GM23338 (cell line): ENCODE data around the gene TFAP2E. TPM values are rescaled to one million over a fixed set of nuclear protein-coding genes. Genes with fewer than 3 reads are reported as not detected.

ENCODE experiments used
- ATAC-seq: fragments of 200-7000 bp; cut with Tn5 transposase; 3 replicates; pipeline ENCODE4 v1.9.1; 2020
- DNase-seq: peaks from one replicate; pipeline ENCODE4 v3.0.0-alpha.2; 2015; ENCODE audit warnings: low spot score
- H2AFZ ChIP-seq: fragments of 200-600 bp; sonication (generic); 2 replicates; pipeline ENCODE4 v1.8.0; 2016; ENCODE audit warnings: antibody characterized with exemption, mild to moderate bottlenecking, moderate library complexity
- H3F3A ChIP-seq: fragments of 200-600 bp; sonication (generic); replicated peaks from 2 replicates; pipeline ENCODE4 v1.8.0; 2017; ENCODE audit warnings: antibody characterized with exemption, mixed run types, low read depth
- H3K27ac ChIP-seq: fragments of 200-600 bp; sonication (generic); 2 replicates; pipeline ENCODE4 v1.6.1; 2016; ENCODE audit warnings: low read depth
- H3K27me3 ChIP-seq: fragments of 200-600 bp; sonication (generic); 2 replicates; pipeline ENCODE4 v1.8.0; 2016; ENCODE audit warnings: mild to moderate bottlenecking, mixed run types, moderate library complexity; ENCODE audit not compliant: insufficient read depth
- H3K36me3 ChIP-seq: fragments of 200-600 bp; sonication (generic); 2 replicates; pipeline ENCODE4 v1.8.0; 2016; ENCODE audit warnings: mild to moderate bottlenecking; ENCODE audit not compliant: insufficient read depth
- H3K4me1 ChIP-seq: fragments of 200-600 bp; sonication (generic); 2 replicates; pipeline ENCODE4 v1.8.0; 2016; ENCODE audit warnings: mild to moderate bottlenecking, moderate library complexity; ENCODE audit not compliant: insufficient read depth
- H3K4me2 ChIP-seq: fragments of 200-600 bp; sonication (generic); 2 replicates; pipeline ENCODE4 v1.7.1; 2017; ENCODE audit warnings: mixed run types
- H3K4me3 ChIP-seq: fragments of 200-600 bp; sonication (generic); 2 replicates; pipeline ENCODE4 v1.6.1; 2016; ENCODE audit warnings: mixed run types
- H3K79me2 ChIP-seq: fragments of 200-600 bp; sonication (generic); replicated peaks from 2 replicates; pipeline ENCODE4 v1.8.0; 2017; ENCODE audit warnings: mild to moderate bottlenecking; ENCODE audit not compliant: insufficient read depth
- H3K9me2 ChIP-seq: fragments of 200-600 bp; sonication (generic); 2 replicates; pipeline ENCODE4 v1.8.0; 2017; ENCODE audit not compliant: insufficient read depth
- H4K20me1 ChIP-seq: fragments of 200-600 bp; sonication (generic); replicated peaks from 2 replicates; pipeline ENCODE4 v1.8.0; 2017; ENCODE audit warnings: mild to moderate bottlenecking; ENCODE audit not compliant: insufficient read depth
- H3K27ac Mint-ChIP-seq: 2 replicates; pipeline ENCODE4 v1.8.0; 2020; ENCODE audit warnings: inconsistent platforms, mild to moderate bottlenecking, moderate library complexity, mixed read lengths
- H3K27me3 Mint-ChIP-seq: 3 replicates; pipeline ENCODE4 v1.8.0; 2022; ENCODE audit warnings: low read depth, mild to moderate bottlenecking, moderate library complexity, mixed read lengths, inconsistent platforms; ENCODE audit not compliant: insufficient read depth, poor library complexity
- H3K36me3 Mint-ChIP-seq: 3 replicates; pipeline ENCODE4 v1.8.0; 2021; ENCODE audit warnings: low read depth, mild to moderate bottlenecking, inconsistent platforms, moderate library complexity, mixed read lengths
- H3K4me1 Mint-ChIP-seq: 3 replicates; pipeline ENCODE4 v1.8.0; 2020; ENCODE audit warnings: mild to moderate bottlenecking, inconsistent platforms, mixed read lengths
- H3K4me3 Mint-ChIP-seq: 3 replicates; pipeline ENCODE4 v1.8.0; 2021; ENCODE audit warnings: moderate library complexity, mild to moderate bottlenecking, inconsistent platforms, mixed read lengths
- H3K9me3 Mint-ChIP-seq: 3 replicates; pipeline ENCODE4 v1.8.0; 2020; ENCODE audit warnings: moderate library complexity, mild to moderate bottlenecking, inconsistent platforms, mixed read lengths
- CREB1 ChIP-seq: fragments of 250-450 bp; sonication (Bioruptor Pico); IDR thresholded peaks from 2 replicates; pipeline ENCODE4 v1.5.0; 2020; ENCODE audit warnings: low read depth, mild to moderate bottlenecking, moderate library complexity
- ETS1 ChIP-seq: IDR thresholded peaks from 2 replicates; pipeline ENCODE4 v1.6.1; 2016; ENCODE audit warnings: antibody characterized with exemption
- JUNB ChIP-seq: IDR thresholded peaks from one replicate; pipeline ENCODE4 v1.6.1; 2016; ENCODE audit warnings: antibody characterized with exemption; ENCODE audit not compliant: unreplicated experiment
- POLR2AphosphoS5 ChIP-seq: IDR thresholded peaks from 2 replicates; pipeline ENCODE4 v1.6.1; 2016; ENCODE audit warnings: antibody characterized with exemption, low read depth
- STAT1 ChIP-seq: IDR thresholded peaks from one replicate; pipeline ENCODE4 v1.6.1; 2016; ENCODE audit warnings: antibody characterized with exemption; ENCODE audit not compliant: unreplicated experiment
- ZNF331 ChIP-seq: fragments of 250-450 bp; sonication (Bioruptor Pico); IDR thresholded peaks from 2 replicates; pipeline ENCODE4 v1.5.0; 2020; ENCODE audit warnings: low read depth, mild to moderate bottlenecking, moderate library complexity
- polyA plus RNA-seq: library from polyadenylated mRNA; unstranded; fragments of >200 nt; fragmentation: Nextera tagmentation; extraction: Ambion mirVana; gene quantifications from 2 replicates; pipeline ENCODE4 v1.2.1, GENCODE V29; 2016
- total RNA-seq: library from RNA; depleted of rRNA; stranded (reverse); fragments of >200 nt; shearing (Covaris generic); gene quantifications from 2 replicates; pipeline ENCODE4 v1.2.3, GENCODE V29; 2014
- TF ChIP-seq, protein P1 (sequence below): IDR thresholded peaks from one replicate; pipeline ENCODE4 v1.6.1; 2018; ENCODE audit warnings: antibody characterized with exemption; ENCODE audit not compliant: unreplicated experiment
- TF ChIP-seq, protein P2 (sequence below), 2 experiments: fragments of 200-600 bp in 1 of 2; sonication (generic) in 1 of 2; conservative IDR thresholded peaks; 2 replicates each; pipeline versions ENCODE4 v1.5.1 to v1.6.1; 2016 to 2017; ENCODE audit warnings: antibody characterized with exemption in 2 of 2, low read depth in 2 of 2, mild to moderate bottlenecking in 2 of 2, moderate library complexity in 1 of 2

Gene TFAP2E
- total and polyA plus RNA-seq, 2 experiments from 2014 or later = 0.34 to 1.4 TPM

DNA sequence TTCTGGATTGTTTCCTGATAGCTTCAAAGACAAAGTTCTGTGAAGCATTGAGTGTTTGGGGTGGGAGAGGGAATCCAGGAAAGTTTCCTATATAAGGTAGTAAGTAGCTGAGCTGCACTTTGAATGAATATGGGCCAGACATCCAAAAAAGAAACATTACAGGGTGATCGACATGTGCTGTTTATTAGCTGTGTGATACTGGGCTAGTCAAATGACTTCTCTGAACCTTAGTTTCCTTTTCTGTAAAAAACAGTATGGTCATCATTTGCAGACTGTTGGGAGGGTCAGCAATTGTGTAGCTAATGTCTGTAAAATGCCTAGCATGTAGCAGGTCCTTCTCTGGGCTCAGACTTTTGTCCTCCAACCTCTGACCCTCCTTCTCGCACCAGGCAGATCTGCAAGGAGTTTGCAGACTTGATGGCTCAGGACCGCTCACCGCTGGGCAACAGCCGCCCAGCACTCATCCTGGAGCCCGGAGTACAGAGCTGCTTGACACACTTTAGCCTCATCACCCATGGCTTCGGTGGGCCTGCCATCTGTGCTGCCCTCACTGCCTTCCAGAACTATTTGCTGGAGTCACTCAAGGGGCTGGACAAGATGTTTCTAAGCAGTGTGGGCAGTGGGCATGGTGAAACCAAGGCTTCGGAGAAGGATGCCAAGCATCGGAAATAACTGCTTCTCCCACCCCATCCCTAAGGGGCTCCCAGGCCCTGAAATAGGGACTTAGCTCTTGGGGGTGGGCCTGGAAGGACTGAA is 21.1 kb downstream of the TFAP2E start (continued):
- no peak for TF ChIP-seq ZNF331 (CRISPR knock-in tag)
- no peak for TF ChIP-seq ETS1
- TF ChIP-seq JUNB = no peak

- H3K4me3 ChIP-seq = no peak overlapping the region
- TF ChIP-seq POLR2AphosphoS5 = no peak; the same call in 1 of the 2 replicates
- no peak for TF ChIP-seq ETS1
- TF ChIP-seq, protein P1, sequence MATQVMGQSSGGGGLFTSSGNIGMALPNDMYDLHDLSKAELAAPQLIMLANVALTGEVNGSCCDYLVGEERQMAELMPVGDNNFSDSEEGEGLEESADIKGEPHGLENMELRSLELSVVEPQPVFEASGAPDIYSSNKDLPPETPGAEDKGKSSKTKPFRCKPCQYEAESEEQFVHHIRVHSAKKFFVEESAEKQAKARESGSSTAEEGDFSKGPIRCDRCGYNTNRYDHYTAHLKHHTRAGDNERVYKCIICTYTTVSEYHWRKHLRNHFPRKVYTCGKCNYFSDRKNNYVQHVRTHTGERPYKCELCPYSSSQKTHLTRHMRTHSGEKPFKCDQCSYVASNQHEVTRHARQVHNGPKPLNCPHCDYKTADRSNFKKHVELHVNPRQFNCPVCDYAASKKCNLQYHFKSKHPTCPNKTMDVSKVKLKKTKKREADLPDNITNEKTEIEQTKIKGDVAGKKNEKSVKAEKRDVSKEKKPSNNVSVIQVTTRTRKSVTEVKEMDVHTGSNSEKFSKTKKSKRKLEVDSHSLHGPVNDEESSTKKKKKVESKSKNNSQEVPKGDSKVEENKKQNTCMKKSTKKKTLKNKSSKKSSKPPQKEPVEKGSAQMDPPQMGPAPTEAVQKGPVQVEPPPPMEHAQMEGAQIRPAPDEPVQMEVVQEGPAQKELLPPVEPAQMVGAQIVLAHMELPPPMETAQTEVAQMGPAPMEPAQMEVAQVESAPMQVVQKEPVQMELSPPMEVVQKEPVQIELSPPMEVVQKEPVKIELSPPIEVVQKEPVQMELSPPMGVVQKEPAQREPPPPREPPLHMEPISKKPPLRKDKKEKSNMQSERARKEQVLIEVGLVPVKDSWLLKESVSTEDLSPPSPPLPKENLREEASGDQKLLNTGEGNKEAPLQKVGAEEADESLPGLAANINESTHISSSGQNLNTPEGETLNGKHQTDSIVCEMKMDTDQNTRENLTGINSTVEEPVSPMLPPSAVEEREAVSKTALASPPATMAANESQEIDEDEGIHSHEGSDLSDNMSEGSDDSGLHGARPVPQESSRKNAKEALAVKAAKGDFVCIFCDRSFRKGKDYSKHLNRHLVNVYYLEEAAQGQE = no peak
- TF ChIP-seq JUNB = no peak
- TF ChIP-seq CREB1 = no peak
- TF ChIP-seq, protein P2, sequence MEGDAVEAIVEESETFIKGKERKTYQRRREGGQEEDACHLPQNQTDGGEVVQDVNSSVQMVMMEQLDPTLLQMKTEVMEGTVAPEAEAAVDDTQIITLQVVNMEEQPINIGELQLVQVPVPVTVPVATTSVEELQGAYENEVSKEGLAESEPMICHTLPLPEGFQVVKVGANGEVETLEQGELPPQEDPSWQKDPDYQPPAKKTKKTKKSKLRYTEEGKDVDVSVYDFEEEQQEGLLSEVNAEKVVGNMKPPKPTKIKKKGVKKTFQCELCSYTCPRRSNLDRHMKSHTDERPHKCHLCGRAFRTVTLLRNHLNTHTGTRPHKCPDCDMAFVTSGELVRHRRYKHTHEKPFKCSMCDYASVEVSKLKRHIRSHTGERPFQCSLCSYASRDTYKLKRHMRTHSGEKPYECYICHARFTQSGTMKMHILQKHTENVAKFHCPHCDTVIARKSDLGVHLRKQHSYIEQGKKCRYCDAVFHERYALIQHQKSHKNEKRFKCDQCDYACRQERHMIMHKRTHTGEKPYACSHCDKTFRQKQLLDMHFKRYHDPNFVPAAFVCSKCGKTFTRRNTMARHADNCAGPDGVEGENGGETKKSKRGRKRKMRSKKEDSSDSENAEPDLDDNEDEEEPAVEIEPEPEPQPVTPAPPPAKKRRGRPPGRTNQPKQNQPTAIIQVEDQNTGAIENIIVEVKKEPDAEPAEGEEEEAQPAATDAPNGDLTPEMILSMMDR (conservative IDR thresholded peaks at IDR 0.05; ENCODE audit: low read depth in 2 of 2) = no peak
- TF ChIP-seq ZNF331 (CRISPR knock-in tag) = no peak
- TF ChIP-seq STAT1 = no peak
- H3K4me3 Mint-ChIP-seq = no peak overlapping the region
Measured at GRCh38 chr1:35595684-35596083, 22.6 kb downstream of the TFAP2E start.

More at GRCh38 chr1:35595684-35596083, 22.6 kb downstream of the TFAP2E start:
- Histone ChIP-seq H3K27ac (no peak overlapping the region), H3K79me2 (no peaks in the 10 kb centered on the region), H2AFZ (no peak overlapping the region), H3K4me2 (no peak overlapping the region), H3F3A (0 out of 2 replicates have a peak, but pooled peaks cover 2% of the 10 kb centered on the region), H3K27me3 (no peaks in the 10 kb centered on the region), H4K20me1 (peaks cover 6% of the 10 kb centered on the region; the same call in 1 of the 2 replicates), H3K4me1 (no peaks in the 10 kb centered on the region), H3K9me2 (no peaks in the 10 kb centered on the region), H3K36me3 (peaks cover 9% of the 10 kb centered on the region; the same call in 1 of the 2 replicates)
- H3K4me1 Mint-ChIP-seq = no peaks in the 10 kb centered on the region
- H3K27me3 Mint-ChIP-seq = peaks cover 3% of the 10 kb centered on the region
- ATAC-seq (no peak), DNase-seq (no peak)
- H3K36me3 Mint-ChIP-seq = peaks cover 3% of the 10 kb centered on the region; the same call in 2 of the 3 replicates
- H3K27ac Mint-ChIP-seq = no peak overlapping the region
- H3K9me3 Mint-ChIP-seq = 0 out of 3 replicates have a peak, but pooled peaks cover 2% of the 10 kb centered on the region
